IMR-90 (cell line): ENCODE data around the gene TNN. TPM values are rescaled to one million over a fixed set of nuclear protein-coding genes. Genes with fewer than 3 reads are reported as not detected.

Experiments used
- ATAC-seq: fragments of 200-7000 bp; cut with Tn5 transposase; 2 replicates; pipeline ENCODE4 v1.9.1; 2020; ENCODE audit warnings: low read depth, mild to moderate bottlenecking, moderate library complexity
- BruUV-seq: library from RNA; stranded (reverse); fragments of 400-500 nt; replicated peaks from 2 replicates; lab custom pipeline; 2021; lab: Mats Ljungman, UMichigan
- CTCF ChIA-PET: fragments of 300-600 bp; formaldehyde crosslinking; extraction: SDS; loops from one replicate; lab custom pipeline; 2021; ENCODE audit warnings: antibody characterized with exemption; lab: Yijun Ruan, JAX
- POLR2A ChIA-PET: fragments of 300-600 bp; sonication (Branson Sonifier 250); formaldehyde crosslinking; loops from one replicate; lab custom pipeline; 2022; ENCODE audit warnings: antibody characterized with exemption; ENCODE audit not compliant: unreplicated experiment; lab: Charles Lee
- DNase-seq: peaks from one replicate; pipeline ENCODE4 v3.0.0; 2013
- H2AFZ ChIP-seq: replicated peaks from 2 replicates; pipeline ENCODE3; 2013; ENCODE audit warnings: low read length, mild to moderate bottlenecking; ENCODE audit not compliant: poor library complexity
- H2AK5ac ChIP-seq: 2 replicates; pipeline ENCODE4 v1.6.1; 2013; ENCODE audit warnings: low read depth, low read length, inconsistent platforms
- H2AK9ac ChIP-seq: replicated peaks from 2 replicates; pipeline ENCODE3; 2013; ENCODE audit warnings: mild to moderate bottlenecking, low read depth, low read length, moderate library complexity; ENCODE audit not compliant: poor library complexity
- H2BK120ac ChIP-seq: 2 replicates; pipeline ENCODE4 v1.6.1; 2013; ENCODE audit warnings: low read depth, low read length, inconsistent platforms
- H2BK15ac ChIP-seq: 3 replicates; pipeline ENCODE4 v1.6.1; 2013; ENCODE audit warnings: low read depth, low read length, inconsistent platforms
- H2BK20ac ChIP-seq: 2 replicates; pipeline ENCODE4 v1.6.1; 2013; ENCODE audit warnings: low read depth, mild to moderate bottlenecking, inconsistent platforms, low read length, moderate library complexity
- H2BK5ac ChIP-seq: 2 replicates; pipeline ENCODE4 v1.6.1; 2013; ENCODE audit warnings: mild to moderate bottlenecking, low read depth, low read length, inconsistent platforms; ENCODE audit not compliant: poor library complexity, severe bottlenecking
- H3K14ac ChIP-seq: replicated peaks from 2 replicates; pipeline ENCODE4 v1.6.1; 2013; ENCODE audit warnings: low read depth, low read length, inconsistent platforms
- H3K18ac ChIP-seq: 2 replicates; pipeline ENCODE4 v1.6.1; 2013; ENCODE audit warnings: low read depth, low read length, control low read depth
- H3K23ac ChIP-seq: 2 replicates; pipeline ENCODE4 v1.6.1; 2013; ENCODE audit warnings: low read depth, low read length, inconsistent platforms
- H3K27ac ChIP-seq: 2 replicates; pipeline ENCODE4 v1.5.1; 2013; ENCODE audit warnings: mild to moderate bottlenecking, control low read depth, low read length; ENCODE audit not compliant: insufficient read depth
- H3K27me3 ChIP-seq: 2 replicates; pipeline ENCODE4 v1.6.1; 2013; ENCODE audit warnings: low read length; ENCODE audit not compliant: control insufficient read depth, insufficient read depth
- H3K36me3 ChIP-seq: 2 replicates; pipeline ENCODE4 v1.6.1; 2013; ENCODE audit warnings: low read length, mixed read lengths; ENCODE audit not compliant: control insufficient read depth, insufficient read depth
- H3K4ac ChIP-seq: 2 replicates; pipeline ENCODE4 v1.6.1; 2013; ENCODE audit warnings: low read depth, low read length, inconsistent platforms
- H3K4me1 ChIP-seq: 2 replicates; pipeline ENCODE4 v1.6.1; 2013; ENCODE audit warnings: low read length, mixed read lengths; ENCODE audit not compliant: control insufficient read depth, insufficient read depth
- H3K4me2 ChIP-seq: 2 replicates; pipeline ENCODE4 v1.6.1; 2013; ENCODE audit warnings: low read depth, mild to moderate bottlenecking, control low read depth, low read length, moderate library complexity
- H3K4me3 ChIP-seq: 2 replicates; pipeline ENCODE4 v1.5.1; 2013; ENCODE audit warnings: low read depth, mild to moderate bottlenecking, control low read depth, low read length, moderate library complexity; ENCODE audit not compliant: insufficient read depth
- H3K56ac ChIP-seq: 2 replicates; pipeline ENCODE4 v1.6.1; 2013; ENCODE audit warnings: low read length, inconsistent platforms; ENCODE audit not compliant: insufficient read depth; ENCODE audit errors: extremely low read depth
- H3K79me1 ChIP-seq, 2 experiments: 2 replicates each; pipeline ENCODE4 v1.6.1; 2013; ENCODE audit warnings: low read length in 2 of 2, inconsistent platforms in 1 of 2, low read depth in 1 of 2
- H3K9ac ChIP-seq: 2 replicates; pipeline ENCODE4 v1.6.1; 2013; ENCODE audit warnings: low read depth, low read length, control low read depth
- H3K9me1 ChIP-seq: 2 replicates; pipeline ENCODE4 v1.6.1; 2013; ENCODE audit warnings: low read length, inconsistent platforms; ENCODE audit not compliant: insufficient read depth
- H3K9me3 ChIP-seq: 2 replicates; pipeline ENCODE4 v1.6.1; 2013; ENCODE audit warnings: low read length; ENCODE audit not compliant: control insufficient read depth, insufficient read depth
- H4K20me1 ChIP-seq: 2 replicates; pipeline ENCODE4 v1.6.1; 2013; ENCODE audit warnings: low read length, inconsistent platforms; ENCODE audit not compliant: insufficient read depth
- H4K5ac ChIP-seq: 2 replicates; pipeline ENCODE4 v1.6.1; 2013; ENCODE audit warnings: mild to moderate bottlenecking, low read depth, low read length, control low read depth
- H4K8ac ChIP-seq, 2 experiments: 2 replicates each; pipeline ENCODE4 v1.6.1; 2013; ENCODE audit warnings: low read depth in 2 of 2, low read length in 2 of 2, control low read depth in 1 of 2, inconsistent platforms in 1 of 2
- H4K91ac ChIP-seq: 2 replicates; pipeline ENCODE4 v1.6.1; 2013; ENCODE audit warnings: low read depth, low read length, inconsistent platforms; ENCODE audit not compliant: insufficient read depth
- MAZ ChIP-seq: IDR thresholded peaks from 2 replicates; pipeline ENCODE4 v1.6.1; 2012; ENCODE audit warnings: low read depth, mild to moderate bottlenecking, low read length, improper control_type of control experiment, moderate library complexity, borderline replicate concordance
- POLR2A ChIP-seq: IDR thresholded peaks from 2 replicates; pipeline ENCODE4 v1.6.1; 2012; ENCODE audit warnings: mild to moderate bottlenecking, low read depth, low read length
- RAD21 ChIP-seq: IDR thresholded peaks from 2 replicates; pipeline ENCODE4 v1.6.1; 2012; ENCODE audit warnings: low read length, improper control_type of control experiment
- RFX5 ChIP-seq: IDR thresholded peaks from 2 replicates; pipeline ENCODE4 v1.8.0; 2012; ENCODE audit warnings: low read depth, mild to moderate bottlenecking, low read length, moderate library complexity
- WGBS, 2 experiments: methylation state at CpG; one replicate each; pipeline versions ENCODE4 v1.1.5 to v1.1.7; 2013; ENCODE audit warnings: missing lambda C conversion rate in 2 of 2; ENCODE audit not compliant: insufficient read length in 1 of 2; ENCODE audit errors: extremely low coverage in 2 of 2; 5-methylcytosine and 5-hydroxymethylcytosine counted together
- dilution Hi-C: fragments of 300-500 bp; cut with HindIII; formaldehyde crosslinking; loops from one replicate; pipeline ENCODE4 v1.14.3; 2018; ENCODE audit warnings: low sequenced_read_pairs; ENCODE audit not compliant: unreplicated experiment
- in situ Hi-C: fragments of 300-500 bp; cut with MboI; formaldehyde crosslinking; loops from 3 replicates; pipeline ENCODE4 v1.14.3; 2019; ENCODE audit warnings: low sequenced_read_pairs, inconsistent platforms, mixed read lengths
- intact Hi-C: fragments of 100-400 bp; cut with micrococcal nuclease; formaldehyde crosslinking; loops from 2 replicates; pipeline ENCODE4 v1.10.0; 2022
- polyA plus RNA-seq, 3 experiments: library from polyadenylated mRNA; depleted of rRNA; stranded (reverse); fragments of >200 nt; gene quantifications; 2 replicates each; pipeline ENCODE4 v1.2.3, GENCODE V29; 2012; ENCODE audit warnings: low replicate concordance in 1 of 3
- total RNA-seq: library from RNA; depleted of rRNA; stranded (reverse); fragments of >200 nt; gene quantifications from 2 replicates; pipeline ENCODE4 v1.2.3, GENCODE V29; 2012
- TF ChIP-seq, protein P1 (sequence below): fragments of 150-350 bp; IDR thresholded peaks from 2 replicates; pipeline ENCODE4 v1.6.1; 2016; ENCODE audit warnings: low read depth, mild to moderate bottlenecking, low read length, moderate library complexity, borderline replicate concordance
- TF ChIP-seq, protein P2 (sequence below): conservative IDR thresholded peaks from 2 replicates; pipeline ENCODE4 v1.5.1; 2012; ENCODE audit warnings: mild to moderate bottlenecking, low read depth, low read length, improper control_type of control experiment

The TNN gene
- total and polyA plus RNA-seq, 2 of the 4 experiments (the other 2 are of a cell fraction) = not detected

DNA sequence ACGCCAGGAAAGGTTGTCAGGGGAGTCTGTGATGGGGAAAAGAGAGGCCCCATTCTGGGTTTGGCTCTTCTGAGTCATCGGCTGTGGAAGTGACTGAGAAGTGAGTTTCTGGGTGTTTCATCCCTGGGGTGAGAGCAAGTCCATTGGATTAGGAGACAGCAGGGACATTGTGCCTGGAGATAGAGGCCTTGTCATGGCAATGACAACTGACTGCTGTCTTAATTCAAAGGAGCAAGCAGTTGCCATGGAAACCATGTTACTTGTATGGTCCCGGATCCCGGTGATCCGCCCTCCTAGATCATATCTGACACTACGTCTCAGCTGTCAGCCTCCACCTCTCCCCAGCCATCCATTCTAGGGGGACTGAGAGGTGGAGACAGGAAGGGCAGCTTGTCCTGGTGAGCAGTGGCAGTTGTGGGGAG, 90.5 kb downstream of the TNN start:
- H2BK120ac ChIP-seq = no peak overlapping the region
- no peak overlapping the region for H3K23ac ChIP-seq
- H4K91ac ChIP-seq = no peak overlapping the region
- H2AFZ ChIP-seq = no peak overlapping the region
- H3K27ac ChIP-seq = no peak overlapping the region
- no peak overlapping the region for H3K9ac ChIP-seq
- ATAC-seq (no peak), DNase-seq (no peak)
- in situ Hi-C loops (loop anchor here (5.0 to 25.0 kb wide), 2 partner anchors 164 to 1704 kb away; no protein-coding TSS in a partner anchor), dilution Hi-C loops (no loop called here), intact Hi-C loops (loop anchor here (10.0 kb wide), 1 partner anchor 727 kb away; no protein-coding TSS in a partner anchor)
- BruUV-seq = no TSS peak
- no peak overlapping the region for H4K8ac ChIP-seq
- CTCF ChIA-PET = no interaction called here
- H4K5ac ChIP-seq = no peak overlapping the region
- H2BK20ac ChIP-seq = no peak overlapping the region
- no peak overlapping the region for H2AK5ac ChIP-seq
- H3K4ac ChIP-seq = no peak overlapping the region
- H4K20me1 ChIP-seq = no peaks in the 10 kb centered on the region
- H3K56ac ChIP-seq = no peak overlapping the region
- no peaks in the 10 kb centered on the region for H3K79me1 ChIP-seq
- H3K9me1 ChIP-seq = no peaks in the 10 kb centered on the region
- no peak for TF ChIP-seq RAD21
- TF ChIP-seq POLR2A = no peak
- TF ChIP-seq, protein P1, sequence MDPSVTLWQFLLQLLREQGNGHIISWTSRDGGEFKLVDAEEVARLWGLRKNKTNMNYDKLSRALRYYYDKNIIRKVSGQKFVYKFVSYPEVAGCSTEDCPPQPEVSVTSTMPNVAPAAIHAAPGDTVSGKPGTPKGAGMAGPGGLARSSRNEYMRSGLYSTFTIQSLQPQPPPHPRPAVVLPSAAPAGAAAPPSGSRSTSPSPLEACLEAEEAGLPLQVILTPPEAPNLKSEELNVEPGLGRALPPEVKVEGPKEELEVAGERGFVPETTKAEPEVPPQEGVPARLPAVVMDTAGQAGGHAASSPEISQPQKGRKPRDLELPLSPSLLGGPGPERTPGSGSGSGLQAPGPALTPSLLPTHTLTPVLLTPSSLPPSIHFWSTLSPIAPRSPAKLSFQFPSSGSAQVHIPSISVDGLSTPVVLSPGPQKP = no peak
- TF ChIP-seq RFX5 = no peak
- no peak for TF ChIP-seq MAZ
- TF ChIP-seq, protein P2, sequence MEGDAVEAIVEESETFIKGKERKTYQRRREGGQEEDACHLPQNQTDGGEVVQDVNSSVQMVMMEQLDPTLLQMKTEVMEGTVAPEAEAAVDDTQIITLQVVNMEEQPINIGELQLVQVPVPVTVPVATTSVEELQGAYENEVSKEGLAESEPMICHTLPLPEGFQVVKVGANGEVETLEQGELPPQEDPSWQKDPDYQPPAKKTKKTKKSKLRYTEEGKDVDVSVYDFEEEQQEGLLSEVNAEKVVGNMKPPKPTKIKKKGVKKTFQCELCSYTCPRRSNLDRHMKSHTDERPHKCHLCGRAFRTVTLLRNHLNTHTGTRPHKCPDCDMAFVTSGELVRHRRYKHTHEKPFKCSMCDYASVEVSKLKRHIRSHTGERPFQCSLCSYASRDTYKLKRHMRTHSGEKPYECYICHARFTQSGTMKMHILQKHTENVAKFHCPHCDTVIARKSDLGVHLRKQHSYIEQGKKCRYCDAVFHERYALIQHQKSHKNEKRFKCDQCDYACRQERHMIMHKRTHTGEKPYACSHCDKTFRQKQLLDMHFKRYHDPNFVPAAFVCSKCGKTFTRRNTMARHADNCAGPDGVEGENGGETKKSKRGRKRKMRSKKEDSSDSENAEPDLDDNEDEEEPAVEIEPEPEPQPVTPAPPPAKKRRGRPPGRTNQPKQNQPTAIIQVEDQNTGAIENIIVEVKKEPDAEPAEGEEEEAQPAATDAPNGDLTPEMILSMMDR = no peak
- no peak overlapping the region for H2AK9ac ChIP-seq
- no peaks in the 10 kb centered on the region; the same call in 1 of the 2 replicates for H3K27me3 ChIP-seq
- H2BK15ac ChIP-seq = no peak overlapping the region
- no peak overlapping the region for H3K18ac ChIP-seq
- H3K4me2 ChIP-seq = no peak overlapping the region
- H3K4me3 ChIP-seq = no peak overlapping the region
- POLR2A ChIA-PET = no interaction called here
- H3K14ac ChIP-seq = no peak overlapping the region
- no peaks in the 10 kb centered on the region for H3K9me3 ChIP-seq
- 60% methylated on average over 1 of the region's 6 CpGs; no CpG with 5 or more reads in 1 of the 2 experiments for WGBS, 2 experiments
- no peaks in the 10 kb centered on the region for H3K36me3 ChIP-seq
- H3K4me1 ChIP-seq = no peaks in the 10 kb centered on the region
- no peak overlapping the region for H2BK5ac ChIP-seq
